ENCODE measurements around the gene KLF3. TPM values are rescaled to one million over a fixed set of nuclear protein-coding genes. Genes with fewer than 3 reads are reported as not detected.
"Not testable (repeated sequence)": the region's sequence is repeated elsewhere in the genome, so short reads cannot be mapped to it uniquely, and the experiment has no call there.

KLF3 gene
- 10 to 100 TPM; 36.7 to 55.5 (median 45.9) TPM for polyA plus RNA-seq (ENCODE audit: insufficient read depth in 1 of 5, insufficient read length in 5 of 5, low replicate concordance in 1 of 5)
- long read RNA-seq, donor 1, full-length matches to known transcripts, result 12 of 36 reads
- long read RNA-seq, donor 1, partial matches to known transcripts, result 24 of 36 reads
- long read RNA-seq, donor 1, other reads (novel, unspliced or antisense), result 0 of 36 reads
- long read RNA-seq, donor 2, full-length matches to known transcripts, result 7 of 7 reads
- long read RNA-seq, donor 2, partial matches to known transcripts, result 0 of 7 reads
- long read RNA-seq, donor 2, other reads (novel, unspliced or antisense), result 0 of 7 reads
- long read RNA-seq, donor 3, full-length matches to known transcripts, result 7 of 18 reads
- long read RNA-seq, donor 3, partial matches to known transcripts, result 11 of 18 reads
- long read RNA-seq, donor 3, other reads (novel, unspliced or antisense), result 0 of 18 reads
- long read RNA-seq, donor 4, full-length matches to known transcripts, result 9 of 9 reads
- long read RNA-seq, donor 4, partial matches to known transcripts, result 0 of 9 reads
- long read RNA-seq, donor 4, other reads (novel, unspliced or antisense), result 0 of 9 reads
- long read RNA-seq, donor 5, full-length matches to known transcripts, result 12 of 24 reads
- long read RNA-seq, donor 5, partial matches to known transcripts, result 12 of 24 reads
- long read RNA-seq, donor 5, other reads (novel, unspliced or antisense), result 0 of 24 reads
- long read RNA-seq, donor 6, full-length matches to known transcripts, result 18 of 39 reads
- long read RNA-seq, donor 6, partial matches to known transcripts, result 21 of 39 reads
- long read RNA-seq, donor 6, other reads (novel, unspliced or antisense), result 0 of 39 reads
- long read RNA-seq, donor 7, full-length matches to known transcripts, result 13 of 13 reads
- long read RNA-seq, donor 7, partial matches to known transcripts, result 0 of 13 reads
- long read RNA-seq, donor 7, other reads (novel, unspliced or antisense), result 0 of 13 reads
- long read RNA-seq, donor 8, full-length matches to known transcripts, result 4 of 4 reads
- long read RNA-seq, donor 8, partial matches to known transcripts, result 0 of 4 reads
- long read RNA-seq, donor 8, other reads (novel, unspliced or antisense), result 0 of 4 reads

GRCh38 chr4:38663801-38664705, at the start of gene KLF3:
KLF3 (plus strand) TSS chr4:38664199; CDS start chr4:38680626, 16,427 bp downstream.
- DNase-seq, result peak; percentile 91 to 92

- DNase-seq, result no peak
These were observed 49.8 kb upstream of the KLF3 start for GRCh38 chr4:38614231-38614630.

- DNase-seq, result no peak
These were observed 48.2 kb upstream of the KLF3 start for GRCh38 chr4:38615847-38616246.

DNA sequence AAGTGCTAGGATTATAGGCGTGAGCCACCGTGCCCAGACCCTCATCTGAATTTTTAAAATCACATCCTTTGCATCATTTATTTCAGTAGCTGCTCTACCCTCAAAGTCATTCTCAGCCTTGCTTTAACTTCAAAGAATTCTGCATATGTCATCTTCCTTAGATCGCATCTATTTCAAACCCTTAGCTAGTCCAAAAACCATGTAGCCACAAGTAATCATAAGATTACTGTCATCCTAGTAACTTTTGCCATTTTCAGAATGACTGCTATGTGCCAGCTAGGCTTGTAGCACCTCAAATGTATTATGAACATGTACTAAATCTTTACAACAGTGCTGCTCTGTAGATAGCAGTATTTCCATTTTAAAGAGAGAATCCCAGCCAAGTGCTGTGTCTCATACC, 45.5 kb upstream of the KLF3 start:
- DNase-seq, result no peak

DNA sequence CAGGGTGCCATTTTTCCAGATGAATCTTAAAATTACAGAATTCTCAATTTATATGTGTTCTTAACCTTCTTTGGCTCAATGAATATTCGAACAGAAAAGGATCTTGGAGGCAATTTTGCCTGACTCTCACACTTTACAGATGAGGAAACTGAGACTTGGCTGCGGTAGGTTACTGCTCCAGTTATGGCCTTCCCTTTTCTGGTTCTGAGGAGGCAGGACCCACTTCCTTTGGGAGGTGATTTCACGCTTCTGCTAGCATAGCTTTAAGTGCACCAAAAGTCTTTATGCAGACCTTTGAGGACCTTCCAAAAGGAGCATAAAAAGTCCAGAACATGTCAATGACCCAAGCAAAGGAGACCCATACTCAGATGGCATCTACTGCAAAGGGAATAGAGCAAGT, 44.7 kb upstream of the KLF3 start:
- no peak for DNase-seq

- DNase-seq, result no peak
These were observed 43.9 kb upstream of the KLF3 start for GRCh38 chr4:38620065-38620464.

- no peak for DNase-seq
These were observed 43.4 kb upstream of the KLF3 start for GRCh38 chr4:38620527-38621027.

DNA sequence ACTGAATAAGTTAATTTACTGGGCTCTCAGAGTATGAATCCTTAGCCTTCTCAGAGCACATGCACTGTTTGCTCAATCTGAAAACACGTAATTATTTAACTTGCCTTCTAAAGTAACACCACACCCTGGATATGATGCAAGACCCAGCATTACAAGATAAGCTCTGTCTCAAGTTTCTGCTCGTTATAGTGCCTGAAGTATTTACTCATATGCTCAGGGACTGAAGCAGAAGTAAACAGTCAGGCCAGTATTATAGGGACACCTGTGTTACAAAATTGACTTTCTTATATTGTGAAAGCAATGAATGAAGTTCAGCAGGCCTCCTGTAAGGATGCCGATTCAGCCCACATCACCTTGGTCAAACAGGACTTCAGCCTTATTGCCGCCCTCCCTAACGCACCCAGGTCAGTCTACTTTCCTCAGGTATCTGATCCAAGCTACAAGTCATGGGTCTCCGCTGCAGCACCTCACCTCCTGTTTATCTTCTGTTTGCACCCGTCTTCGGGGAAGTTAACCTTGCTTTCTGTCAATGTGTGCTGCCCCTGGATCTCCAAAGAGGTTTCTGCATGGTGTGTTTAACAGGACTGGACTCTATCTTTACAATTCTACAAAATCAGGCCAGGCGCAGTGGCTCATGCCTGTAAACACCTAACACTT, 42.8 kb upstream of the KLF3 start:
- DNase-seq, result peak; percentile 65 to 70

- DNase-seq, result no peak
These were observed 42.2 kb upstream of the KLF3 start for GRCh38 chr4:38621831-38622230.

GRCh38 chr4:38622340-38622739, 41.7 kb upstream of the KLF3 start:
- DNase-seq, result not testable (repeated sequence)

- DNase-seq, result no peak
These were observed 40.7 kb upstream of the KLF3 start for GRCh38 chr4:38623260-38623659.

DNA sequence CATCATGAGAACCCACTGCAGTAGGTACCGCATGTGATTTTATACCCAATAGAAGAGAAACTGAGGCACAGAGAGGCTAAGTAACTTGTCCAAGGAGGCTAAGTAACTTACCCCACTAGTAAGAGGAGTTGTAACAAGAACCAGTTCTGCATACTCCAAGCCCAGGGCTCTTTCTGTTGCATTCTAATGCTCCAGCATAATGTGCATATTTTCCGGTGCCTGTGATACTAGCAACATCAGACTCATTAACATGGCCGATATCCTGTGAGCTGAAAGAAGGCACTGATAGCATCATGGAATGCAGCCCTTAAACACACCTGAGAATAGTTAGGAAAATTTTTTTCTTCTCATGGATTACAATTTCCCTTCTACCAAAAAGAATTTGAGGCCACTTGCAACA, 39.7 kb upstream of the KLF3 start:
- no peak for DNase-seq

GRCh38 chr4:38625508-38625907, 38.5 kb upstream of the KLF3 start:
- DNase-seq, result no peak

DNA sequence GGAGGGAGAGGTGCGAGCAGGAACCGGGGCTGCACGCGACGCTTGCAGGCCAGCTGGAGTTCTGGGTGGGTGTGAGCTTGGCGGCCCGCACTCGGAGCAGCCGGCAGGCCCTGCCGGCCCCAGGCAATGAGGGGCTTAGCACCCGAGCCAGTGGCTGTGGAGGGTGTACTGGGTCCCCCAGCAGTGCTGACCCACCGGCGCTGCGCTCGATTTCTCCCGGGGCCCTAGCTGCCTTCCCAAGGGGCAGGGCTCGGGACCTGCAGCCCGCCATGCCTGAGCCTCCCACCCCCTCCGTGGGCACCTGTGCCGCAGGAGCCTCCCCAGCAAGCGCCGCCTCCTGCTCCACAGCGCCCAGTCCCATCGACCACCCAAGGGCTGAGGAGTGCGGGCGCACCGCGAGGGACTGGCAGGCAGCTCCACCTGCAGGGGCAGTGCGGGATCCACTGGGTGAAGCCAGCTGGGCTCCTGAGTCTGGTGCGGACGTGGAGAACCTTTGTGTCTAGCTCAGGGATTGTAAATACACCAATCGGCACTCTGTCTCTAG, 37.0 kb upstream of the KLF3 start:
- DNase-seq, result not testable (repeated sequence)

- DNase-seq, result no peak
These were observed 33.5 kb upstream of the KLF3 start for GRCh38 chr4:38630519-38630918.

DNA sequence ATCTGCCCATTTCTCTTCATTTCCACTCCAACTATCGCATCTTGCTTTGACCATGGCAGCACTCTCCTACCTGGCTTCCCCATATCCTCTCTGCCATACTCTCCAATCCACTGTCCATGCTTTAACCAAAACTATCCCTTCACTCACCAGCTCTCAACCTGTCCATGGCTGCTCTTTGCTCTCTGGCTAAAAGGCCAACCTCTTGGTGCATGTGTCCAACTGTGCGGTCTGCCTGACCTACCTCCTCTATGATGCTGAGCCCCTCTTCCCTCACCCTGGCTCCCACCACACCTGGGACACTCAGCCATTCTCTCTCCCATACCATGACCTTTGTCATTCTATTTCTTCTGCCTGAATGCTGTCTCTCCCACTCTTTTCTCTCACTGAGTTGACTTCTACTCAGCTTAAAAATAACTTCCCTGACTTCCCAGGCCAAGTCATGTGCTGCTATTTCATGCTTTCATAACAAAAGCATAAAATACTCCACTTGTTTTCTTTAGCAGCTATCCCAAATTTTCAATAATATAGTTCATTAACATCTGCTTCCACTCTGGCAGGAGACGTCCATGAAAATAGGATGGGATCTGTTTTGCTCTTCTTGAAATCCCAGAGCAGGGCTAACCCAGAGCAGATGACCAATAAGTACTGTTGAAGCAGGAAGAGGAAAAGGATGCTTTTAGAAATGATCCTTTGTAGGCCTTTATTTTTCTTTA, 29.8 kb upstream of the KLF3 start:
- no peak for DNase-seq

DNA sequence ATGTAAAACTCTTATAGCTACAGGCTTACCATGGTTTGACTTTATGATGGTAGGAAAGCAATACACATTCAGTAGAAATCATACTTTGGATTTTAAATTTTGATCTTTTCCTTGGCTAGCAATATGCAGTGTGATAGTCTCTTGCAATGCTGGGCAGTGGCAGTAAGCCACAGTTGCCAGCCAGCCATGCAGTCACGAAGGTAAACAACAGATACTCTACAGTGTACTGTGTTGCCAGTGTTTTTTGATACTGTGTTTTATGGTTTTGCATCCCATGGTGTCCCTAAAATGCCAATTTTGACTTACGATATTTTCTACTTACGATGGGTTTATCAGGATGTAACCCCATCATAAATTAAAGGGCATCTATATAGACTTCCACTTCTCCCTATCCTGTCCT, 24.8 kb upstream of the KLF3 start:
- DNase-seq, result no peak

DNA sequence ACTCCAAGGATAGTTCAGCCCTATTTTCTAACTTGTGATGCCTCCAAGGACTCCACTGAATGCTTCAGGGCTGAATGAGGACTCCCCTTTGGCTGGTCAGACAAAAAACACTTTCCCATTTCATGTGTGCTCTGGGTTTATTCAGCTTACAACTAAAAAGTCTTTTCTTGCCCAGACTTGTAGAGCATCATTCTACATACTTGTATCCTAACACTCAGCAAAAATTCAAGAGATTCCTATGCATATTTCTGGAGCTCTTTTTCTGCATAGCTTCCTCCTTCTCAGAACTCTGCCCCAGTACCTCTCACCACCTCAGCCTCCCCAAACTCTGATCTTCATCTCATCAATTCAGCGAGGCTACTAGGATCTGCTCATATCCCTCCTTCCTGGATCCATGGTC, 22.2 kb upstream of the KLF3 start:
- no peak for DNase-seq

DNA sequence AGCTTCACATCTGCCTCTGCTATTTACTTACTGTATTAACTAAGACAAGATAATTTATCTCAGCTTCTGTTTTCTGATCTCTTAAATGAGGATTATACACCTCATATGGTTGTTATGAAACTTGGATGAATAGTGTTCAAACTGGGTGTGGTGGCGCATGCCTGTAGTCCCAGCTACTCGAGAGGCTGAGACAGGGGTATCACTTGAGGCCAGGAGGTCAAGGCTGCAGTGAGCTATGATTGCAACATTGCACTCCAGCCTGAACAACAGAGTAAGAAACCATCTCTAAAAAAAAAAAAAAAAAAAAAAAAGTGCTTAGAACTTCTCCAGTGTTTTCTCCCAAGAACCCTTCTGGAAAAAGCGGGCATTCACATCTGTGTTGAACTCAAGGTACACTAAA, 19.8 kb upstream of the KLF3 start:
- DNase-seq, result no peak
